ENCODE measurements around the gene GAL3ST2.
"Not testable (repeated sequence)": the region's sequence is repeated elsewhere in the genome, so short reads cannot be mapped to it uniquely, and the experiment has no call there.

GAL3ST2 gene

GRCh38 chr2:241767464-241768250 lies 9.0 kb upstream of the GAL3ST2 start:
- in situ Hi-C loops (cut with MboI; ENCODE audit: low sequenced_read_pairs): no loop called here

- in situ Hi-C loops (cut with MboI; ENCODE audit: low sequenced_read_pairs): no loop called here
Measured at GRCh38 chr2:241768251-241768711, 8.3 kb upstream of the GAL3ST2 start.

DNA sequence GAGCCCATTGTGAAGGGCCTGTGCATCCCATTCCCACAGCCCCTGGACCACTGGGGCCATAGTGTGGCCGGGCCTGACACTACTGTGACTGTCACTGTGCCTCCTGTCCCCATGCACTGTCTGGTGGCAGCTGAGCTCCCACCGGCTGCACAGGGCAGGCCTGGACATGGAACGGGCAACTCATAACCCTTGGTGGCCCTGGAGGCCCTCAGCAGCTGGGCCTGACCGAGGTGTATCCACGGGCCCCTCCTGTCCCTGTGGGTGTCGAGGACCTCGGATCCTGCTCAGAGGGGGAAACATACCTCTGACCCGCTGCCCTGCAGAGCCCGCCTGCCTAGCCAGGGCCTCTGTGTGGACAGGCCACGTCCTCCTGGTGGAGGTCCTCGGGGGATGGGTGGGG lies 7.8 kb upstream of the GAL3ST2 start:
- in situ Hi-C loops (cut with MboI; ENCODE audit: low sequenced_read_pairs): no loop called here

DNA sequence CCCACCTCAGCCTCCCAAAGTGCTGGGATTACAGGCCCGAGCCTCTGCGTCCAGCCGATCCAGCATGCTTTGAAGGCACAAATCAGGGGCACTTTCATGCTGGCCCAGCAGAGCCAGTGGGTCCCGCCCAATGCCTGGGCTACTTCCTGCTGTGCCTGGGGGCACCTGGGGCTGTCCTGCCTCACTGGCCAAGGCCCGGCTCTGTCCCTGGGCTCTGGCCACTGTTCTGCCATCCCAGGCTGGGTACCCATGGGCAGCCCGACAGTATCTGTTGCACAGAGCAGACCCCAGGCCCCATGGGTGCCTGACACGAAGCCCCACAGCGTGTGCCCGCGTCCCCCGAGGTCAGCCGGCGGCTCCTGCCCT lies 6.8 kb upstream of the GAL3ST2 start:
- in situ Hi-C loops (cut with MboI; ENCODE audit: low sequenced_read_pairs): no loop called here

- in situ Hi-C loops (cut with MboI; ENCODE audit: low sequenced_read_pairs): no loop called here
Measured at GRCh38 chr2:241770185-241770935, 6.3 kb upstream of the GAL3ST2 start.

DNA sequence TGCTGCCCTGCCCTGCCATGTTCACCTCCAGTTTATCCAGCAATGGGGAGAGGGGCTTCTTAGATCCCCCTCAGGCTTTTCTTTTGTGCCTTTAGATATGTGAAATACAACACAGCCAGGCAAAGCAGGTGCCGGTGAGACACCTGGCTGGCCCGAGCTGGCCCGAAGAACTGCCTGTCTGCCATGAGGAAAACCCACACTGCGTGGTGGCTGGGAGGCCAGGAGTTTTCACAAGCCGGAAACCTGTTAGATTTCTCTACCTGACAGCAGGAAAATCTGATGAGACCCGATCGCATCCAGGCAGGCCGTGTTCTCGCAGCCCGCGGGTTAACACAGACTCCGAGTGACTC lies 5.7 kb upstream of the GAL3ST2 start:
- in situ Hi-C loops (cut with MboI; ENCODE audit: low sequenced_read_pairs): no loop called here

DNA sequence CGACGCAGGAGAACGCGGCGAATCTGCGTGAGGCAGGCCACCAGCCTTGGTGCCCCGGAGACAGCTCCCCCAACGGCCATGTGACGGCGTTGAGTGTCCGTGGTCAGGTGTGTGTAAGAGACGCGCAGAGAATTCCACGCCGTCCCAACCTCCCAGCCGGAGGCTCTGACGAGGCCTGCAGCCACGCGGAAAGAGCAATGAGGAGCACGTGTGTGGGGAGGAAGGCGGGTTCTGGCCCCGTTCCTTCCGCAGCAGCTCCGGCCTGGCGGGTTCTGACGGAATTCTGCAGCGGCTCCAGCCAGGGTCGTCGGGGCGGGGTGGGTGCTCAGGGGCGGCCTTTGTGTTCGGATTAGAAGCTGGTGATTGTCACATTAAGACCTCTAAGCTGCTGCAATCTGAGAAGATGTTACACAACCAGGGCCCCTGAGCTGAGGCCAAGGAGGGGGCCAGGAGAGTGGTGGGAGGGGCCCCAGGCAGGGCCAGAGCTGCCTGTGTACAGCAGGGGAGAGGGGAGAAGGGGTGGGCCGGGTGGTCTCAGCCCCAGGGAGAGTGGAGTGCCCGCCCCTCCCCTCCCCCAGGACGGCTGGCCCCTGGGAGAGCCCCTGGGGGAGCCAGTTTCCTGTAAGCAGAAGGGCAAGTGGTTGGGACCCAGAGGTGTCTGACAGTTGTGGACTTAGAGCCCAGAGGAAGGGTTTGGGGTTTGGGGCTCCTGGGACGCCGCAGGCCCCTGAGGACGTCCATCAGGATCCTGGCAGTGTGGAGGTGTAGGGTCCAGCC lies 5.1 kb upstream of the GAL3ST2 start:
- in situ Hi-C loops (cut with MboI; ENCODE audit: low sequenced_read_pairs): no loop called here

- in situ Hi-C loops (cut with MboI; ENCODE audit: low sequenced_read_pairs): no loop called here
Measured at GRCh38 chr2:241772063-241772499, 4.5 kb upstream of the GAL3ST2 start.

GRCh38 chr2:241773511-241774418 lies 2.9 kb upstream of the GAL3ST2 start:
- in situ Hi-C loops (cut with MboI; ENCODE audit: low sequenced_read_pairs): no loop called here

DNA sequence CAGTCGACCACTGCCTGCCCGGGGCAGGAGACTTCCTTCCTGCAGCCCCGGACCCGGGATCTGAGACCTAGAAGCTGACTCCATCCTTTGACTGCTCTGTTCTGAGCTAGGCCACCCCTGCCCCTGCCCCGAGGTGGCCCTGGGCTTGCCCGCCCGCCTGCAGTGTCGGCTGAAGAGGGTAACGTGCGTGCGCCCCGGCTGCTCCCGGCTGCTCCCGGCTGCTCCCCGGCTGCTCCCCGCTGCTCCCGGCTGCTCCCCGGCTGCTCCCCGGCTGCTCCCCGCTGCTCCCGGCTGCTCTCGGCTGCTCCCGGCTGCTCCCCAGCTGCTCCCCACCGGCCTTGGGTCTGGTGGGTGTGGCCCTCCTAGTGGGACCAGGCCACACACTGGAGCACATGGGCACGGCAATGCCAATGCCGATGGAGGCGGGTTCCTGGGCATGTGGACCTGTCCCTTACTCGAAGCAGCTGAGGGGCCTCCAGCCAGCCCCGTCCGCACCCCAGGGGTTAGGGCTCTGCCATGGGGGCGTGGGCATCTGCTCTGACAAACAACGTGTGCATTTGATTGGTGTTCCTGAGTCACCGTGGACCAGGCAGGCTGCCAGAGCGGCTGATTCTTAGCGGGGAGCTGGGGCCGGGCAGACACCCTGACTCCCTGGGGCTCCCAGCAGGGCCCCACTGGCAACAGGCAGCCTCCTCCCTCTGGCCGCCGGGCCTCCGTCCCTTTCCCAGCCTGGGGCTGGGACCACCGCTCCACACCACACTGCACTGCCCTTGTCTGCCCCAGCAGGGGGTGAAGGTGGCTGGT lies 2.0 kb upstream of the GAL3ST2 start:
- in situ Hi-C loops (cut with MboI; ENCODE audit: low sequenced_read_pairs): no loop called here

DNA sequence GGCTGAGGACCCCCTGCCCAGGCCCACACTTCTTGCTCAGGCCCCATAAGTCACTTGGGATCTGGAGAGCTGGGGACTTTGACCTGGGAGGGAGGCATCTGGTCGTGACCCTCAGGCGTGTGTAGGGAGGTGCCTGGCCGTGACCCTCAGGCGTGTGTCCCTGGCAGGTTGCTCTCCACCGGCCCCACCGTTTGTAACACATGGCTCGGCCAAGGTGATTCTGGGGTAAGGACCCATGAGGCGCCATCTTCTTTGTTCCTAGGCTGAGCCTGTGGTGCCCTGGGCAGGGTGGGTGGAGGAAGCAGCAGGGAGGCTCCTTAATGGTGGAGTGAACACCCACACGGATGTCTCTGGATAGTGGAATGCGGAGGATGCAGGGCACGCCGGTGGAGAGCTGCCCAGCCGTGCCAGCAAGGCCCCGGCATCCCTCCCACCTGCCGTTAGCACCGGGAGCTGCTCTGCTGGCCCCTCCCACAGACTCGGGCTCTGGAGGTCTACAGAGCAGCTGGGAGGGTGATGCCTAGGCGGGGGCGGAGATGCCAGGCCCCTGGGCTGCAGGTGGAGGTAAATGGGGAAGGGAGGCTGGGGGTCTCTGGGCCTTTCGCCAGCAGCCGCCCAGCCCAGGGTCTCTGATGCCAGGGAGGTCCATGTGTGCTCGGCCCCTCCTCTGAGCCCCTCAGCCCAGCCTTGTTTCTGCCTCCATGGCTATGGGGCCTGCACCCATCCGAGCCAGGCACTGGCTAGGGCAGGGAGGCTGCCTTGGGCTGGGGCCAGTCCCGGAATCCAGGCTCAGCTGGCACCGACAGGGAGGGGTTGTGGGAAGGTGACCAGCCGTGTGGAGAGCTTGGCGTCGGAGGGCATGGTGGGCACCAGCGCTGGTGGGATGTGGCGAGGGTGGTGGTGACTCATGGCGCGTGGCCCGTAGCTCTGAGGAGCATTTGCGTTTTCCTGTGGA lies 1.1 kb upstream of the GAL3ST2 start:
- in situ Hi-C loops (cut with MboI; ENCODE audit: low sequenced_read_pairs): no loop called here

DNA sequence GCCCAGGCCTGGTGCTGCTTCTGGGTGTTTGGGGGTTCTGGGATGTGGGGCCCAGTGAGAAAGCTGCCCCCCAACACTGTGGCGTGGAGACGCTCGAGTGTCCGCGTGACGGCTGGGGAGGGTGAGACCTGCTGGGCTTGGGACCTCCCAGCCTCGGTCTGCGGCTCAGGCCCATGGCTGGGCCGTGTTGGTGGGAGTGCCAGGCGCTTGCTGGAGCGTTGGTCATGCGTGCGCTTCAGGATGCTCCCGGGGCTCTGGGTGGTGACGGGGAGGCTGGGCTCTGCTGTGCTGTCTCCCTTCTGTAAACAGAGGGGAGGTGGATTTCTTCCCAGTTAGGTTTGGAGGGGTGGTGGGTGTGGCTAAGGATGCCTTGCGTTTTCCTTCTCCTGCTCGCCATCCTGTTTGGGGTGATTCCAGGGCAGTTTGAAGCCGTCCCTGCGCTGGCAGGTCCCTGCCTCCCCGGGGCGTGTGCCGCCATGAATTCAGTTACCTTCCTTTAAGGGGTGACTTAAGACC lies 606 bp downstream of the GAL3ST2 start:
- in situ Hi-C loops (cut with MboI; ENCODE audit: low sequenced_read_pairs): no loop called here

- in situ Hi-C loops (cut with MboI; ENCODE audit: low sequenced_read_pairs): no loop called here
Measured at GRCh38 chr2:241777686-241778627, 1.3 kb downstream of the GAL3ST2 start.

DNA sequence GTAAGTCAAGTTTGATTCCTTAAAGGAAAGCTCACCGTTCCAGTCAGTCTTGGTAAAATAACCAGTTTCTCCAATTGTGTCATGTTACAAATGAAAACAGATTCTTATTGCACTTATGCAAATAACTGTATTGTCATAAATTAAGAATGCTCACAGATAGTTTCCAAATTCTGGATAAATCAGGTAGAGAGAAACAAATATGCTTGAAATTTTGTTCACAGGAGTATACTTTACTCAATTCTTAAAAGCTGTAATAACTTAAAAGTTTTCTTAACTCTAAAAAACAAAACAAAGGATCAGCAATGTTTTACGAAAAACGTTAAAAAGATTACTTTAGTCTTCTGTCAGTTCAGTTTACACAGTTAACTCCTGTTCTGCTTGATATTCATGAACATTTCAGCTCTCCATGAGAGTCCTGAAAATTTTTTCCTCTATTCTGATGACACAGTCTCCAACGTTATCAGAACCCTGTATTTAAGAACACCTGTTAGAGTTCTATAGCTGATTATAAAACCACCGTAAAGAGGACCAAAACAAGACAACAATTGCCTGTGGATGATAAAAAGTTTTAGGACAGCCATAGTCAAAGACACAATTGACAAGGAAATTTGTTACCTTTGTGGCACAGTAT lies 4.4 kb downstream of the GAL3ST2 start:
- in situ Hi-C loops (cut with MboI; ENCODE audit: low sequenced_read_pairs): no loop called here

DNA sequence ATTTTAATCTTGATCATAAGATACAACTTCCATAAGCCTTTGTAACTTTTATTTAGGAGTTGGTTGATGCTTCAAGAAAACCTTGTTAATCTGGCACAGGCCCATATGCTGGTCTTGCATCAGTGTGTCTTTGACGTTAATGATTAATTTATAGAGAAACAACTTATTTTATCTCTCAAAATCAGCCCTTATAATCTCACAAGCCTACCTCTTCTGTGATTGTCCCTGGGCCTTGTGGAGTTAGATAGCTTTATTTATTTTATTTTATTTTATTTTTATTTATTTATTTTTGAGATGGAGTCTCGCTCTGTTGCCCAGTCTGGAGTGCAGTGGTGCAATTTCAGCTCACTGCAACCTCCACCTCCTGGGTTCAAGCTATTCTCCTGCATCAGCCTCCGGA lies 5.4 kb downstream of the GAL3ST2 start:
- in situ Hi-C loops (cut with MboI; ENCODE audit: low sequenced_read_pairs): not testable (repeated sequence)

- in situ Hi-C loops (cut with MboI; ENCODE audit: low sequenced_read_pairs): no loop called here
Measured at GRCh38 chr2:241788135-241788534, 11.5 kb downstream of the GAL3ST2 start.

DNA sequence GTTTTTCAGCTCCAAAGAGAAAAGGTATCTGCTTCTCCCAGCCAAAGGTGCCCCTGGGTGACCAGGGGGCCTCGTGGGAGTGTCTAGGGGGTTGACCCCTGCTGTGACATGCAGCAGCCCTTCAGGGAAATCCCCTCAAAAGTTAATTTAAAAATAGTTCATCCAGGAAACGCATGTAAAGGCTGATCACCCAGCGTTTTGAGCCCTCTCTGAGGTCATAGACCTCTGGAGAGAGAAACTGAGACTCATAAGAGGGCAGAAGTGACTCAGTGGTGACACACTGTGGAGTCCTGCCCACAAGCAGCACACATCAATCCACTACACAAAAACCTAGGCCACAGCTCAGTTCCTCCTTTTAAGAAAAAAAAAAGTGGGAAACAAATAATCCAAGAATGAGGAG lies 11.9 kb downstream of the GAL3ST2 start:
- in situ Hi-C loops (cut with MboI; ENCODE audit: low sequenced_read_pairs): no loop called here
